Measurements from ENCODE around the gene FRMD4A.

DNA sequence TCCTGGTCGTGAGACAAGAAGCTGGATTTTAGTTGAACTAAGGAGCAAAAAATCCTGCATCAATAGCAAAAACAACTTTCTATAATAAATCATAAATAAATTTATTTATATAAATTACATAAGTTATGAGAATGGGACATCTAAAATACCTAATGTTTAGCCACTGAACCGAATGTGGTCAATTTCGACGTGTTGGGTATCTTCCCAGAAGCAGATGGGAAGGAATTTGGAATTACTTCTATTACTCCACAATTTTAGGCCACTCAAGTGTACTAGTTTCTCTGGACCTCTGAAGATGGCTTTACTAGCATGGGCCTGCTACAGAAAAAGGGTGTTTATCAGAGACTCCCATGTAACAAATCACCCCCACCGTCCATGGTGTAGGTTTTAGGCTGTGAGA is 572.0 kb downstream of the FRMD4A start:
- TF ChIP-seq CTCF (IDR thresholded peaks at IDR 0.05) (no peak), POLR2A (IDR thresholded peaks at IDR 0.05) (no peak)

All from heart left ventricle (tissue), 13 donors.